HG03139 (cell line): ENCODE measurements around the gene SMYD2.
"Not testable (repeated sequence)": the region's sequence is repeated elsewhere in the genome, so short reads cannot be mapped to it uniquely, and the experiment has no call there.

ENCODE experiments used
- ATAC-seq: cut with Tn5 transposase; IDR thresholded peaks from one replicate; pipeline ENCODE4 v1.9.1; 2021; ENCODE audit not compliant: unreplicated experiment

SMYD2 gene

DNA sequence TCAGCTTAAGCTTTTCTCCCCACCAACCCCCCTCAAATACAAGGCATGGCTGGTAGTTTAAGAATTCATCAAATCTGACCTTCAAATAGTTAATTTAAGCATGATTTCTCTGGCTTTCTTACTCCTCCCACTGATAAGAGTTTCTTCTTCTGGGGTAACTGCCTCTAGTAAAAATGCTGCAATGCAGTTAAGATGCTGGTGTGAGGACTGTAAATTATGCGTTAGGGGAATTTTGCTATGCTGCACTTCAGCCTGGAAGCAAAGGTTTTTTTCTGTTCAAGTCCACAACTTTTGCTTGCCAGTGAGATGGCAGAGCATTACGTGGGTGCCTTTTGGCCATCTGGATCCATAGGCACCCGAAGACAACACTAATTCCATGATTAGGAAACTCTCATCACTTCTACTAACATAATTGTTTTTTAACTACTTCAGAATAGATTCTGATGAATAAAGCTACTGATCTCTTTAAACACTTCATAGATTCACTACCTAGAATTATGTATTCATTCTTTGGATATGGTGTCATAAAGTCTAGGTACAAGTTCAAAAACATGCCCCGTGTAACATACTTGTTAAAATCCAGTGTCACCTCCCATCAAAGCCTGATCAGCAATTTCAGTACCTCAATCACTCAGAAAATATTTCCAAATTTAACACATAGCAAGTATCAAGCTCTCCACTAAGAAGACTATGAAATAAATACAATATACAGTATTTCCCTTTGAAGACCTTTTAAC lies 8.8 kb upstream of the SMYD2 start:
- ATAC-seq: no peak

GRCh38 chr1:214272964-214273533 lies 7.9 kb upstream of the SMYD2 start:
- no peak for ATAC-seq

GRCh38 chr1:214275700-214276099 lies 5.3 kb upstream of the SMYD2 start:
- not testable (repeated sequence) for ATAC-seq

DNA sequence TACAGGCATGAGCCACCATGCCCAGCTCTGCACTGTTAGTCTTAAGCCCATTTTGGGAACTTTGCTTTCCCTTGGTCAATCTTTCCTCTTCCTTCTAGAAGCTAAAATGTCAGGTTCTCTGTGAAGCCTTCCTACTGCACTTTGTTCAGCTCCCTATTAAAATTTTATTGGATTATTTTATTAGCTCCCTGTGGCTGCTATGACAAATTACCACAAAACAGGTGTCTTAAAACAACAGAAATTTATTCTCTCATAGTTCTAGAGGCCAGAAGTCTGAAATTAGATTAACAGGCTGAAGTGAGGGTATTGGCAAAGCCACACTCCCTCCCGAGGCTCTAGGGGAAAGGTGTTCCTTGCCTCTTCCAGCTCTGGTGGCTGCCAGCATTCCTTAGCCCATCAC lies 4.2 kb upstream of the SMYD2 start:
- no peak for ATAC-seq

DNA sequence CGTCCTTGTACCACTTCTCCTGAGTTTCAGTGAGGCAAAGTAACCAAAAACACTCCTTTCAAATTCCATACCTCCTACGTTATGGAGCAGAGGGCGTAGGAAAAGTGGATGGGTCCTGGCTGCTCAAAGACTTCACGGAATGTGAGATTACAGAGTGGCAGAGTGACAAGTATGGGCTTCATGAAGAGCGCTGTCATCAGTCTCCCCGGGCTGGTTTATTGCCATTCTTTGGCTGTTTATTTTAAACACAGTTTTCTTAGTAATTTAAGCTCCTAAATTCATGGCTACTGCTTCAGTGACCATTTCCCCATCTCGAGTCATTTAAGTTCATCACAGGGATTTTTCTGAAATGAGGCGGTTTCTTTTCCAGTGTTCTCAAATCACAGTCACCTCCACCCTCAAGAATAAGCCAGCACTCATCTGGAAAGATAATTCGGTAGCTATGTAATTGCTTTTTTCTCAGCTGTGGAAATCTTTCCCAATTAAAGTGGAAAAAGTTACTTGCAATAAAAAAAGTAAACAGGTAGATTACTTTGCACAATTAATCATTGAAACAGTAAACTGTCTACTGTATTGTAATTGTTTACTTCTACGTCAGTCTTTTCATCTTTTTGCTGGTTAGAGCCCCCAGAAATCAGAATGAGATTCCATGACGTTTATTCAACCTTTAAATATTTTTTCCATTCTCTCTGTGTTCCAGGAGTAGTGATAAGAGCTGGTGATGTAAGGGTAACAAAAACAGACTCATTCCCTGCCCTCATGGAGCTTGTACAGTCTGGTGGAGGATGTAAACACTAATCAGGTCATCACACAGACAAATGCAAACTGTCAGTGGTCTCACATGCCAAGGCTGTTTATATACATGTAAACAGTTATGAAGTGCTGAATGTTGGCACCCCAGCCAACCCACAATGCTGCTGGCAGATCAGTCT lies 3.0 kb upstream of the SMYD2 start:
- ATAC-seq: no peak

- peak; percentile 18 for ATAC-seq
These were observed 456 bp upstream of the SMYD2 start for GRCh38 chr1:214280386-214281020.

DNA sequence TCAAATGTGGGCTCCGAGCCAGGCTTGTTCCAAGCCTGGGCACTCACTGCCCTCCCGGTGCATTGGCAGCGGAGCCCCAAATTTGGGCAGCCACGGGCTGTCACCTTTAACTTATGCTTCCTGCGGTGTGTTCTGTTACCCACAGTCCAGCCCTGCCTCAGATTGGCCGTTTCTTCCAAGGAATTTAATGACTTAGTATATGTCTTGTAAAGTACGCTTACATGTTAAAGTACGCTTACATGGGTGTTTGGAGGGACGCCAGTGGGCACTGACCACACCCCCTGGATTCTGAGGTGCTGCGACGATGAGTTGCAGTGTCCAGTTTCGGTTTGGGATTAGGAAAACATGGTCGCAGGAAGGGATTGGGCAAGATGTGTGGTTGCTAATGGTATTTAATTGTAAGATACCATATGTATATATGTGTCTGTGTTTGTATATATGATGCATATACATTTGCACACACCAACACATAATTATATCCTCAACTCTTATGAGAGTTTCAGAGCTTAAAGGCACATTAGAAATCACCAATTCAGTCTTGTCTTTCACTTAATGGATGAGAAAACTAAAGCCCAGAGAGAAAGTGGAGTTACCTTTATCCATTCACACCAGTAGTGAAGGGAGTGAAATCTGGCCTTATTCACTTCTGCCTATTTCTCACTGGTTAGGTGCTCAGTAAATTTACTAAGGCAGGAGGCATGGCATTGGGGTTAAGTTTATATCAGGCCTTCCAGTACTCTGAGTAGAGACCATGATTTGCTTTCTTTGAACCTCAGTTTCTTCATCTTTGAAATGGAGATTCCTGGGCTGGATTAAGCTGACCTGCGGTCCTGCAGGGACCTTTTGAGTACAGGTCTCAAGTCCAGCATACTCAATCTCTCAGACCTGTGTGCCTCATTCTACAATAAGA lies 1.0 kb downstream of the SMYD2 start:
- no peak for ATAC-seq

GRCh38 chr1:214282630-214283242 lies 1.8 kb downstream of the SMYD2 start:
- no peak for ATAC-seq

- no peak for ATAC-seq
These were observed 4.9 kb downstream of the SMYD2 start for GRCh38 chr1:214285610-214286440.

GRCh38 chr1:214287884-214288283 lies 6.9 kb downstream of the SMYD2 start:
- ATAC-seq: no peak

DNA sequence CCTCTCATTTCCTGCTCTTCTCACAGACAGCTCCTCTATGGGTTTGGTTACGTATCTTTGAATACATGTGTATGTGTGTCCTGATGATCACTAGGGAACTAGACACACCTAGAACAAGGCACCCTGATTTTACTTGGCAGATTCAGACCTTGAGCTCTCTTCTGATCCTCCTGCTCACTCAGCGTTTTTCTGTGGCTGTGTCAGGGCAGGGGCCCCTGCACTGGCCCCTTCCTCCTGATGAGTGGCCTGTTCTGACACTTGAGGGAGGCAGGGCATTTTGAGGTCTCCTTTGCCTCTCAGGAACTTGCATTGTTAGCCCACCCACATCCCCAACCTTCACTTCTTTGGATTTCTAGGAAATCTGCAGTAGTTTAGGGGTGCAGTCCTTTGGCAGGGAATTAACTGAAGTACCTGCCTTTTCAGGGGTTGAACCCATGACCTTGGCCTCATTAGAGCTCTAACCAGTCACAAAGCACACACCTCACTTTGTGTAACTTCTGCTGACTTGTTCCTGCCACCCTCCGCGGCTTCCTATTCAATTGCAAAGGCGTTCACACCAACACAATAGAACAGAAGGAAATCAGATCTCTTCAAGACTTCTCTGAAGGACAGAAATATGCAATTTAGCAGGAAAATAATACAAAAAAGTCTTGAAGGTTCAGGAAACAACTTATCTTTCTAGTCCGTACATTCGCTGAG lies 8.8 kb downstream of the SMYD2 start:
- no peak for ATAC-seq

DNA sequence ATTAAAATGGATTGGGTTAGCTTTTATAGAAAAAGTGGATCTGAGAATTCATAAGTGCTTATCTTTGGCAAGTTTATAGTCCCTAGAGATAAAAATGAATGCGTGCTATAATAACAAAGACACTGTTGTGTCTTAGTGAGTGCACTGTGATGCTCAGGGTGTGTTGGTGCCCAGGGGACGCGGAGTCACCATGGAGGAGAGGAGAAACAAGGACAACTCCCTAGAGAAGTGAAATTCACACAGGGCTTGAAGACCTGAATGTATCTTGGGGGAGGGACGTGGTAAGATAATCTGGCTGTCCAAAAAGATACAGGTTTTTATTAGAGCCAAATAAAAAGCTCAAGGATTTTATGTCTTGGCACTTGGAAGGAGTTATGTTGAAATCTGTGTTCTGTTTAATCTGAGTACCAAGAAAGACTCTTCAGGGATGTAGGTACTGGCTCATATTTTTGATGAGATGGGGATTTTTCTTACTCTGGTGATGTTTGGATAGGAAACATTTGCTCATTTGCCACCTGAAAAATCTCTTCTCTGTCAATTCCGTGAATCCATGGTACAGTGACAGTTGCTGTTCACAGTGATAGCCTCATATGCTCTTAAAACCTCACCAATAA lies 9.6 kb downstream of the SMYD2 start:
- ATAC-seq: no peak

- no peak for ATAC-seq
These were observed 11.4 kb downstream of the SMYD2 start for GRCh38 chr1:214292322-214292721.

GRCh38 chr1:214295934-214296333 lies 15.0 kb downstream of the SMYD2 start:
- no peak for ATAC-seq

GRCh38 chr1:214296860-214297745 lies 16.1 kb downstream of the SMYD2 start:
- ATAC-seq: no peak

DNA sequence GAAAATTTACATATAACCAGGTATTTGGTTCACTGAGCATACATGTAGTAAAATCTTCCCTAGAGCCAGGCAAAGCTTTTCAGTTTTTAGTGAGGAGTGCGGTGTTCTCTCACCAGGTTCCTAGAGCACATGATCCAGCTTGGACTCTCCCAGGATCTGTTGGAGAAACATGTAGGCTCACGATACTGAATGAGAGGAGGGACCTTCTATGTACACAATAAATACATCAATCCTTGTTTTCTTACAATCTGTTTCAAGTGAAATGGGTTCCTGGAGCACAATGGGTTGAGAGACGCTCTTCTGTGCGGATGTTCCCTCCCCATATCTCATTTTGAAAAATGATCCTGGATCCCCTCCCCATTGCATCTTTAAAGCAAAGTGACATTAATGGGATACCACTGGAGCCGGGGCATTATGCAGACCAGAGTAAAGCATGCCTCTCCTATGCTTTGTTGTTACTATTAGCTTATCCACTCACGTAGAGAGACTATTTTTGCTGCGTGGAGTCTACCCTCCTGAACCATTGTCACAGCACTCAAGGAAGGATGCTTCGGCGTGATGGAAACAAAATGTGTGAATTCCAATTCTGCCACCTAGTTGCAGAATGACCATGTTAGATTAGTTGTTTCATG lies 19.3 kb downstream of the SMYD2 start:
- ATAC-seq: no peak

GRCh38 chr1:214301526-214301925 lies 20.6 kb downstream of the SMYD2 start:
- no peak for ATAC-seq
